RWPE2 (cell line): Measurements from ENCODE around the gene CBX8.

ENCODE experiments used
- ATAC-seq: fragments of 200-7000 bp; cut with Tn5 transposase; 3 replicates; pipeline ENCODE4 v1.9.1; 2021; ENCODE audit warnings: low read depth
- DNase-seq: peaks from one replicate; pipeline ENCODE4 v3.0.0-alpha.2; 2020; ENCODE audit warnings: low spot score
- H3K27ac ChIP-seq: fragments of 450-650 bp; 2 replicates; pipeline ENCODE4 v1.5.1; 2017; ENCODE audit warnings: mild to moderate bottlenecking; ENCODE audit not compliant: poor library complexity, severe bottlenecking
- H3K27me3 ChIP-seq: fragments of 250-450 bp; sonication (Bioruptor Pico); 2 replicates; pipeline ENCODE4 v1.5.1; 2021; ENCODE audit warnings: mild to moderate bottlenecking, moderate library complexity; ENCODE audit not compliant: insufficient read depth, poor library complexity, severe bottlenecking
- H3K36me3 ChIP-seq: fragments of 250-450 bp; sonication (Bioruptor Pico); 2 replicates; pipeline ENCODE4 v1.5.1; 2020; ENCODE audit warnings: low read depth, mild to moderate bottlenecking, moderate library complexity
- H3K4me1 ChIP-seq: fragments of 250-450 bp; sonication (Bioruptor Pico); 2 replicates; pipeline ENCODE4 v1.5.1; 2021; ENCODE audit warnings: mild to moderate bottlenecking, moderate library complexity; ENCODE audit not compliant: insufficient read depth, poor library complexity, severe bottlenecking
- H3K4me3 ChIP-seq: fragments of 250-450 bp; sonication (Bioruptor Pico); 2 replicates; pipeline ENCODE4 v1.5.1; 2021; ENCODE audit warnings: mild to moderate bottlenecking, moderate library complexity; ENCODE audit not compliant: severe bottlenecking
- H3K9me3 ChIP-seq: fragments of 250-450 bp; sonication (Bioruptor Pico); 2 replicates; pipeline ENCODE4 v1.5.1; 2021; ENCODE audit warnings: mild to moderate bottlenecking, moderate library complexity; ENCODE audit not compliant: severe bottlenecking
- TF ChIP-seq, protein P1 (sequence below): fragments of 450-650 bp; IDR thresholded peaks from one replicate; pipeline ENCODE4 v1.5.1; 2017; ENCODE audit warnings: mild to moderate bottlenecking, moderate library complexity; ENCODE audit not compliant: poor library complexity, severe bottlenecking

The CBX8 gene

DNA sequence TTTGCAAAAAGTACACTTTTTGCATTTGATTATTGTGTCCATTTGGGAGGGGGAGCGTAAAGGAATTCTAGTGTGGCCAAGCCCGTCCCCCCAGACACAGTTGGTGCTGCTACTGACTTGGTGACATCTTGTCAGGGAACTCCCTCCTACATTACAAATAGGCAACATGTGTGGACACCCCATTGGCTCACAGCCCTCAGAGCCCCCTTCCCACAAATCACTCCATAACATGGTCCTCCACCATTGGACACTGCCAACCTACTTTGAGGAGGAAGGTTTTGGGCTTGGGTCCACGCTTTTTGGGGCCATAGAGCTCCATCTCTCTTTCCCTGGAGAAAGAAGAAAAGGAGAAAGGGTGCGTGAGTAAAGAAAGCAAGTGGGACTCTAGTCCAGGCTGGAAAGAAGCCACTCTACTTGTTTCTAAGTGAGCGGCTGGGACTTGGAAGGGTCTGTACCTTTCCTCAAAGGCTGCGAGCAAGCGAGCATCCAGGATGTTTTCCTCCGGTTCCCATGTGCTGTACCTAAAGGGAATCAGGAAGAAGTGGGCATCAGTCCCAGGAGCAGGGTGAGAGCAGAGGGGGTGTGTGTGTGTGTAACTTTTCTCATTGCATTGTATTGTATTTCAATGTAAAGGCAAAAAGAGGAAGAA is 958 bp downstream of the CBX8 start:
- DNase-seq (no peak), ATAC-seq (no peak)
- H3K27ac ChIP-seq, result no peak overlapping the region
- peak overlapping the region; percentile 77 for H3K4me3 ChIP-seq
- TF ChIP-seq, protein P1, sequence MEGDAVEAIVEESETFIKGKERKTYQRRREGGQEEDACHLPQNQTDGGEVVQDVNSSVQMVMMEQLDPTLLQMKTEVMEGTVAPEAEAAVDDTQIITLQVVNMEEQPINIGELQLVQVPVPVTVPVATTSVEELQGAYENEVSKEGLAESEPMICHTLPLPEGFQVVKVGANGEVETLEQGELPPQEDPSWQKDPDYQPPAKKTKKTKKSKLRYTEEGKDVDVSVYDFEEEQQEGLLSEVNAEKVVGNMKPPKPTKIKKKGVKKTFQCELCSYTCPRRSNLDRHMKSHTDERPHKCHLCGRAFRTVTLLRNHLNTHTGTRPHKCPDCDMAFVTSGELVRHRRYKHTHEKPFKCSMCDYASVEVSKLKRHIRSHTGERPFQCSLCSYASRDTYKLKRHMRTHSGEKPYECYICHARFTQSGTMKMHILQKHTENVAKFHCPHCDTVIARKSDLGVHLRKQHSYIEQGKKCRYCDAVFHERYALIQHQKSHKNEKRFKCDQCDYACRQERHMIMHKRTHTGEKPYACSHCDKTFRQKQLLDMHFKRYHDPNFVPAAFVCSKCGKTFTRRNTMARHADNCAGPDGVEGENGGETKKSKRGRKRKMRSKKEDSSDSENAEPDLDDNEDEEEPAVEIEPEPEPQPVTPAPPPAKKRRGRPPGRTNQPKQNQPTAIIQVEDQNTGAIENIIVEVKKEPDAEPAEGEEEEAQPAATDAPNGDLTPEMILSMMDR, result no peak
- H3K4me1 ChIP-seq, result peaks cover 7% of the 10 kb centered on the region
- peaks cover 59% of the 10 kb centered on the region for H3K27me3 ChIP-seq
- 0 out of 2 replicates have a peak, but pooled peaks cover 4% of the 10 kb centered on the region for H3K36me3 ChIP-seq
- no peaks in the 10 kb centered on the region for H3K9me3 ChIP-seq

DNA sequence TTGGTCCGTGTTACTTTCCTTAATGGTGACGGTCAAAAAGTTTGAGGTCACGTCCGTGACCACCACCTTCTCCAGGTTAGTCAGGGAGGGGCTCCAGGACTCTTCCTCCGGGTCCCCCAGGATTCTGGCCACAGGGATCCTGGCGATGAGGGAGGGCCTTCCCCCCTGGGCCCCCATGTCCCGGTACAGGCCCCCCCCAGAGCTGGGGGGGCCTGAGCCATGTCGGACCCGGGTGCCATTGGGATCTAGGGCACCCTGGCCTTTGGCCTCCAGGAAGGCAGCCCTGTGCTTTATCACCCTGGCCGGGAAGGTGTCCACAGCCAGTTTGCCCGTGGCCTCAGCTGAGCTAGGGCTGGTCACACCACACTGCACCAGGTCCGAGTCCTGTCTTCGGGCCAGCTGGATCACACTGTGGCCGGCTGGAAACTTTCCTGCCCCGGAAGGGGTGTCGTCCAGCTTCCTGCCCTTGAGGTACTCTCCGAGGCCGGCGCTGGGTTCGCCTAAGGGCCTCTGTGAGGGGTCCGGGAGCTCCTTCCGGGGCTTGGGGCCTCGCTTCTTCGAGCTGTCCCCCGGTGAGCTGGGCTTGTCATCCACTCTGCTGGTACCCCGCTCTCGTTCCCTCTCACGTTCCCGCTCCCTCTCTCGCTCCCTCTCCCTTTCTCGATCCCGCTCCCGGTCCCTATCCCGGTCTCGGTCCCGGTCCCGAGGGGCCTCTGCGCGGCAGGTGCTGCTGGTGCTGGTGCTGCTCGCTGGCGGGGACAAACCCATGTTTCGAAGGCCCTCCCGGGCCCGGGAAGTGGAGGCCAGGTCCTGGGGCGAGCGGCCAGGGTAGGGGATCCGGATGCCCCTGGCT is 2.0 kb downstream of the CBX8 start:
- no peaks in the 10 kb centered on the region for H3K9me3 ChIP-seq
- DNase-seq, result no peak
- ATAC-seq, result no peak
- H3K4me3 ChIP-seq, result no peak overlapping the region
- H3K4me1 ChIP-seq, result peaks cover 4% of the 10 kb centered on the region
- 0 out of 2 replicates have a peak, but pooled peaks cover 4% of the 10 kb centered on the region for H3K36me3 ChIP-seq
- TF ChIP-seq, protein P1, result no peak
- H3K27me3 ChIP-seq, result peaks cover 59% of the 10 kb centered on the region
- no peak overlapping the region for H3K27ac ChIP-seq

DNA sequence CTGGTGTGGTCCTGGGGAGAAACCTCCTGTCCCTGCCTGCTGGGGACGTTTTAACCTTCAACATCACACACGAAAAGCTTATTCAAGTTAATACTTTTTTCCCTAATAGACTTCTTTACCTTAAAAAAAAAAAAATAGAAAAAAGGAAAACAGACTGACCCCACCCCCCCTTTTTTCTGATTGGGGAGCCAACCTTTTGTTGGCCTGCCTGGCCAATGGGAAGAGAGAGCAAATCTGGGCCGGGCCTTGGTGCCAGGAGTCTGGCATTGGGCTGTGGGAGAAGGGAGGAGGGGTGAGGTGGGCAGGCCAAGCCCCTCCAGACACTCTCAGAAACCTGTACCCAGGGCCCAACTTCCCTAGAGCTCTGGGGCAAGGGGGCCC is 3.0 kb downstream of the CBX8 start:
- H3K9me3 ChIP-seq, result no peaks in the 10 kb centered on the region
- no peak overlapping the region for H3K4me3 ChIP-seq
- TF ChIP-seq, protein P1, result no peak
- ATAC-seq (no peak), DNase-seq (no peak)
- H3K27ac ChIP-seq, result no peak overlapping the region
- H3K36me3 ChIP-seq, result 0 out of 2 replicates have a peak, but pooled peaks cover 4% of the 10 kb centered on the region
- H3K27me3 ChIP-seq, result peaks cover 59% of the 10 kb centered on the region
- peaks cover 4% of the 10 kb centered on the region for H3K4me1 ChIP-seq

DNA sequence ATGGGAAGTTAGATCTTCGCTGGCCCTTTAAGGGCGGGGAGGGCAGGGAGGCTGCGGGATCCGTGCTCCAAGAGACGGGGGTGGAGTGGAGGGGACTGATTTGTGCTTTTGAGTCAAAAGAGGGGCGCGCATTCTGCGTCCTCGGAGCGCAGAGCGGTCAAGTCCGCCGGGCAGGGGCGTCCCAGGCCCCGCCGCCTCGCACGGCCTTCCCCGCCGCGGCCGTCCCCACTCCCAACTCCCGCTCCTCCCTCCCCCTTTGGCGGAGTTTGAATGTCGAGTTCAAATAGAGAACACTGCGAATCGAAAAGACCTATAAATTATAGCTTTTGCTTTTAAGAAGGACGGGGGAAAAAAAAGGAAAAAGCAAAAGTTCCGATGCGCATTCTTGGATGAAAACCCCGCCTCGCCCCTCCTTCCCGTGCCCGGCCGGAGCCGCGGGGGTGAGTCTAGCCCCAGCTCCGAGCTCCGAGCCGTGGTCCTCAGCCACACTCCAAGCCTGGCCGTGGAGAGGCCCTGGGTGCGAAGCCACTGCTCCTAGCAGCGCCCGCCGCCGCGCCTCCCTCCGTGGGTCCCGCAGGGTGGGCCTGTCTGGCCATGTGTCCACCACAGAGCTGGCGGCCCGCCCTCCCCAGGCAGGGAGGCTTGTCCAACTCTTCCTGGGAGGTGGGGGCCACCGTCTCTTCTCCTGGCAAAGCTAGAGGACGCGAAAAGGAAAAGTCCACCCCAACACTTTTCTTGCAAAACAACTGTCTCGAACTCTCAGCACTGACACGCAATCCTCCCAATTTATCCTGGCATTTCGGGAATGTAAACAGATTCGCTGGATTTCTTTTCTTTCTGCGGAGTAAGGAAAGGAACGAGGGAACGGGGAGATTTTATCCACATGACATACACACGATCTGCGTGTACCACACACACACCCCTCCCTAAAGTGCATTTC is 3.6 kb downstream of the CBX8 start:
- H3K27ac ChIP-seq, result no peak overlapping the region
- 0 out of 2 replicates have a peak, but pooled peaks cover 4% of the 10 kb centered on the region for H3K36me3 ChIP-seq
- no peaks in the 10 kb centered on the region for H3K9me3 ChIP-seq
- TF ChIP-seq, protein P1, result no peak
- peak overlapping the region; percentile 28 for H3K4me3 ChIP-seq
- H3K4me1 ChIP-seq, result peaks cover 4% of the 10 kb centered on the region
- ATAC-seq (no peak), DNase-seq (no peak)
- H3K27me3 ChIP-seq, result peaks cover 59% of the 10 kb centered on the region
